Testis (tissue), 2 donors: ENCODE measurements around the gene WDR33.

Experiments
- POLR2A ChIP-seq: fragments of 450-650 bp; IDR thresholded peaks from one replicate; pipeline ENCODE4 v1.6.1; 2017; ENCODE audit warnings: antibody characterized with exemption, mild to moderate bottlenecking, moderate library complexity
- TF ChIP-seq, protein P1 (sequence below), 3 experiments: fragments of 450-650 bp in 2 of 3; fragments of 200-600 bp in 1 of 3; sonication (generic) in 1 of 3; IDR thresholded peaks; one replicate each; pipeline ENCODE4 v1.5.1; 2016 to 2019; ENCODE audit warnings: antibody characterized with exemption in 3 of 3, mild to moderate bottlenecking in 2 of 3, moderate library complexity in 1 of 3

GRCh38 chr2:127810619-127811396, at the start of gene WDR33:
- TF ChIP-seq POLR2A = peak; percentile 48
- TF ChIP-seq, protein P1, sequence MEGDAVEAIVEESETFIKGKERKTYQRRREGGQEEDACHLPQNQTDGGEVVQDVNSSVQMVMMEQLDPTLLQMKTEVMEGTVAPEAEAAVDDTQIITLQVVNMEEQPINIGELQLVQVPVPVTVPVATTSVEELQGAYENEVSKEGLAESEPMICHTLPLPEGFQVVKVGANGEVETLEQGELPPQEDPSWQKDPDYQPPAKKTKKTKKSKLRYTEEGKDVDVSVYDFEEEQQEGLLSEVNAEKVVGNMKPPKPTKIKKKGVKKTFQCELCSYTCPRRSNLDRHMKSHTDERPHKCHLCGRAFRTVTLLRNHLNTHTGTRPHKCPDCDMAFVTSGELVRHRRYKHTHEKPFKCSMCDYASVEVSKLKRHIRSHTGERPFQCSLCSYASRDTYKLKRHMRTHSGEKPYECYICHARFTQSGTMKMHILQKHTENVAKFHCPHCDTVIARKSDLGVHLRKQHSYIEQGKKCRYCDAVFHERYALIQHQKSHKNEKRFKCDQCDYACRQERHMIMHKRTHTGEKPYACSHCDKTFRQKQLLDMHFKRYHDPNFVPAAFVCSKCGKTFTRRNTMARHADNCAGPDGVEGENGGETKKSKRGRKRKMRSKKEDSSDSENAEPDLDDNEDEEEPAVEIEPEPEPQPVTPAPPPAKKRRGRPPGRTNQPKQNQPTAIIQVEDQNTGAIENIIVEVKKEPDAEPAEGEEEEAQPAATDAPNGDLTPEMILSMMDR (IDR thresholded peaks at IDR 0.05) = no peak
